Testis (tissue), 2 donors: Measurements from ENCODE around the gene TM9SF4.

Experiments used
- CTCF ChIP-seq, 3 experiments: fragments of 450-650 bp in 2 of 3; fragments of 200-600 bp in 1 of 3; sonication (generic) in 1 of 3; IDR thresholded peaks; one replicate each; pipeline ENCODE4 v1.5.1; 2016 to 2019; ENCODE audit warnings: antibody characterized with exemption in 3 of 3, mild to moderate bottlenecking in 2 of 3, moderate library complexity in 1 of 3
- POLR2A ChIP-seq: fragments of 450-650 bp; IDR thresholded peaks from one replicate; pipeline ENCODE4 v1.6.1; 2017; ENCODE audit warnings: antibody characterized with exemption, mild to moderate bottlenecking, moderate library complexity

GRCh38 chr20:32199006-32199405, 89.5 kb downstream of the TM9SF4 start:
- no peak for TF ChIP-seq CTCF (IDR thresholded peaks at IDR 0.05)
- TF ChIP-seq POLR2A = no peak
